NCI-H2107 treated with DMSO at 0.1 percent for 48 hours (cell line): ENCODE results near the gene HSD17B8.
"Not testable (repeated sequence)": the region's sequence is repeated elsewhere in the genome, so short reads cannot be mapped to it uniquely, and the experiment has no call there.

Experiments used
- DNase-seq: peaks from one replicate; lab custom pipeline; 2025; ENCODE audit not compliant: unreplicated experiment; lab: John Stamatoyannopoulos, UW

HSD17B8 gene

GRCh38 chr6:33205191-33206026 lies 954 bp downstream of the HSD17B8 start:
- no peak for DNase-seq

DNA sequence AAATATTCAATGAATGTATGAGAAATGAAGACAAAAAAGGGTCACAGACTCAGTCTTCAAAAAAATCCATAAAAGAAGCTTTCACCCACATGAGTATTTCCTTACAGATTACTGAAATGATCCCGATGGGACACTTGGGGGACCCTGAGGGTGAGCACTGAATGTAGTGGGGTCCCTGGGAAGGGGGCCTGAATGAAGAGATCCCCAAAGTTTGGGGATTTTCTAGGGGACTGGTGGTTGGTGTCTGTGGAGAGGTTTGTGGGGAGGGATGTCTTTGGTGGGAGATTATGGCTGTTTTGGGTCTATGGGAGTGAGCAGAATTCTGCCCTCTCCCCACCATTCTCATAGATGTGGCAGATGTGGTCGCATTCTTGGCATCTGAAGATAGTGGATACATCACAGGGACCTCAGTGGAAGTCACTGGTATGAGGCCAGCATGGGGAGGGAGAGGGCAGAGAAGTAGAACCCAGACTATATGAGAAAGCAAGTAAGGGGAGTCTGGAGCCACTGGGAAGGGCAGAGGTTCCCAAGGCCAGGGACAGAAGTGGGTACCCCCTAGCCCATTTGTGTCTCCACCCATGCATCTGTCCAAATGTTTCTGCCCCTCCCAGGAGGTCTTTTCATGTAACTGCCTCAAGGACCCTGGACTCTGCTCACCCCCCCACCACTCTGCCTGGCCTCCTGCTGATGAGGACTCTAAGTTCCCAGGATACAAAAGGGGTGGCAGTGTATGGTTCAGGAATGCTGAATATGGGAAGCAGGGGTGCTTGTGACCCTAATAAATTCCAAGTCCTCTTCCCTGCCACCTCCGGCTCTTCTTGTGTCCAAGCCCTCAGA lies 1.8 kb downstream of the HSD17B8 start:
- DNase-seq, result no peak

DNA sequence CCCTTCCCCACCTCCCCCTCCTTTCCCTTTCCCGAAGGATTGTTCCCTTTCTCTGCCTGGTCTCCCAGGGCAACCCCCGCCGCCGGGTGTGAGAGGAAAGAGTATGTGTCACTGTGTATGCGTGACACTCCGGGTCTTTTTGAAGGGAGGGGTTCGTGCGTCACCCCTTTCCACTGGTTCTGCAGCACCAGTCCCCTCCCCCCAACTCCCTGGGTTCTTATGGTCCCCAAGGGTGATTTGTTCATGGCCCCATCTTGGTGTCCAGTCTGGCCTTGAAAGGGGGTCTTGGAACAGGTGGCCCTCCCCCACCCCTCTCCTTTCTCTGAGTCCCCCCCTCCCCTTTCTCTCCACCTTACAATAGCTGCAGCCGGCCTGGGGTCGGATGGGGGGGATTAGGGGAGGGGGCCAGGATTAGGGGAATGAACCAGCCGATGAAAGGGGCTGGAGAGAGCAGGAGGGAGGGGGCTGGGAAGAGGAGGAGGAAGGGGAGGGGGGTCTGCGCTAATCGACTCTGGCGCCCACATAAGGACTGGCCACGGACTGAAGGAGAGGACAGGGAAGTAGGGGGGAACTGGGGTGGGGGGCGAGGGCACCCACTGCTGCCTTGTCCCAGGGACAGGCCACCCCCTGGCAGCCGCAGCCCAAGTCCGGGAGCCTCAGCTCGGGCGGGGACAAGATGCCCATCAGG lies 2.6 kb downstream of the HSD17B8 start:
- DNase-seq, result no peak

- DNase-seq, result no peak
Measured at GRCh38 chr6:33207552-33208090, 3.2 kb downstream of the HSD17B8 start.

DNA sequence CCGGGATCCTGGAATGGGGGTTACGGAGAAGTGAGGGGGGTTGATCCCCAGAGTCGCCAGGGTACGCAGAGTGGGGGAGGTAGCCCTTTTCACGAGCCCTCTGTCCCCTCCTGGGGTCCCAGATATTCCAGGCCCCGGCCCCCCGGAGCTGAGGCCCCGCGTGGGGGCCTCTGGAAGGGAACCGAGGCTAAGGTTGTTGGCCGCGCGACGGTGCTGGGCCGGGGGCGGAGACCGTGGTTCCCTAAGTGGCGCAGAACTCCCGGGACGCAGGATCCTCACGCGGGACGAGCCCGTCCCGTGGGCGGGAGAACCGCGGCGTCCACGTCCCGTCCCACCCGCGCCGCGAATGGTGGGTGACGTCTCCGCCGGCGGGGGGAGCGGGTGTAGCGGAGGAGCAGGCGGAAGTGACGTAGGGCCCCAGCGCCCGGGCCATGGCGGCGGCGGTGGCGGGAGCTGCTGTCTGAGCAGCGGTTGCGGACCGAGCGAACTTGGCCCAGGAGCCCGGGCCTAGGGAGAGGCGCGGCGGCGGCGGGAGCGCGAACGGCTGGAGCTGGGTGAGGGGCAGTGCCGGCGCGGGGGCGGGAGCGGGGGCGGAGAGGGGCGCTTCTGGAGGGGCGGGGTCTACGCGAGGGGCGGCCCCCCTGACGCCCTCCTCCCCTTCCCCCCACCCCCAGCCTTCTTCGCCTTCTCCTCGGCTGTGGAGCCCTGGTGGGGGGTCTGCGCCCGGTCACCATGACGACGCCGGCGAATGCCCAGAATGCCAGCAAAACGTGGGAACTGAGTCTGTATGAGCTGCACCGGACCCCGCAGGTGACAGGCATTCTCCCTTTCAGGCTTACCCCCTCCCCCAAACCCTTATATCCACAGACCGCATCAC lies 3.9 kb downstream of the HSD17B8 start, which contains the start of gene RING1:
Gene RING1 (plus strand): TSS at position 410 of the 877 bp plus-strand sequence. CDS start 323 bp downstream, at position 733.
- DNase-seq, result peak; percentile 17

DNA sequence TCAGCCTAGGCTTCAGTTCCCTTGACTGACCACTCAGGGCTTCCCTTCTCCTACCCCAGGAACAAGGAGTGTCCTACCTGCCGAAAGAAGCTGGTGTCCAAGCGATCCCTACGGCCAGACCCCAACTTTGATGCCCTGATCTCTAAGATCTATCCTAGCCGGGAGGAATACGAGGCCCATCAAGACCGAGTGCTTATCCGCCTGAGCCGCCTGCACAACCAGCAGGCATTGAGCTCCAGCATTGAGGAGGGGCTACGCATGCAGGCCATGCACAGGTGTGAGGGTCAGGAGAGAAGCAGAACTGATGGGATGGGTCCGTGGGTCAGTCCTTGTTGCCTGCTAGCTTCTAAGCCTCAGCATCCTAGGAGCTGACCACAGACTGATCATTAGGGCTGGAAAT lies 5.4 kb downstream of the HSD17B8 start:
- no peak for DNase-seq

- DNase-seq, result no peak
Measured at GRCh38 chr6:33211136-33211535, 6.7 kb downstream of the HSD17B8 start.

DNA sequence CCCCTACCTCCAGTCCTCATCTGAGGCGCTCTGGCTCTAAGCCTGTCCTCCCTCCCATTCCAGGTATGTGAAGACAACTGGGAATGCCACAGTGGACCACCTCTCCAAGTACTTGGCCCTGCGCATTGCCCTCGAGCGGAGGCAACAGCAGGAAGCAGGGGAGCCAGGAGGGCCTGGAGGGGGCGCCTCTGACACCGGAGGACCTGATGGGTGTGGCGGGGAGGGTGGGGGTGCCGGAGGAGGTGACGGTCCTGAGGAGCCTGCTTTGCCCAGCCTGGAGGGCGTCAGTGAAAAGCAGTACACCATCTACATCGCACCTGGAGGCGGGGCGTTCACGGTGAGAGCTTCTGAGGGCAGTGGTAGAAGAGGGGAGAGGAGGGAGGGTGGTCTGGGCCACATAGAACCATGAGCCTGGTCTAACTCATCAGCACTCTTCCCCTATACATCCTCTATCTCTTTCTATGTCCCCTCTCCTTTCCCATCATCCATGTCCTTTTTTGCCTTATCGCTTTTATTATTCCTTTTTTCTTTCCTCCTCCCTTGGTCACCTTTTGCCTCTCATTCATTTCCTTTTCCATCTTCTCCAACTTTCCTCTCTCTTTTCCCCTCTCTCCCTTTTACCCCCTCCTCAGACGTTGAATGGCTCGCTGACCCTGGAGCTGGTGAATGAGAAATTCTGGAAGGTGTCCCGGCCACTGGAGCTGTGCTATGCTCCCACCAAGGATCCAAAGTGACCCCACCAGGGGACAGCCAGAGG lies 7.4 kb downstream of the HSD17B8 start:
- no peak for DNase-seq

DNA sequence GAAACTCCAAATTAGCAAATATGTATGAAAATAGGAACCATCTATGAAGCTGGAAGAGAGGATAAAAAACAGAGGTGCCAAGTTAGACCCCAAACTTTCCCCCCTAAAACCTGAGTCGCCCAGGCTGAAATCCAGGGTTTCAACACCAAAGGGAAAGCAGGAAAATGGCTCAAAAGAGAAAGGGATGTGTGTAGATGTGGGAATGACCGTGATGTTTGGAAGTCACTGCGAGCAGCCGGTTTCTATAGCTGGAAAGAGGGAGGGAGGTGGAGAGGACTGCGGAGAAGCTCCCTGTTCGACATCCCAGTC lies 8.4 kb downstream of the HSD17B8 start:
- DNase-seq, result no peak

- no peak for DNase-seq
Measured at GRCh38 chr6:33213166-33213988, 8.9 kb downstream of the HSD17B8 start.

- no peak for DNase-seq
Measured at GRCh38 chr6:33213989-33214335, 9.5 kb downstream of the HSD17B8 start.

DNA sequence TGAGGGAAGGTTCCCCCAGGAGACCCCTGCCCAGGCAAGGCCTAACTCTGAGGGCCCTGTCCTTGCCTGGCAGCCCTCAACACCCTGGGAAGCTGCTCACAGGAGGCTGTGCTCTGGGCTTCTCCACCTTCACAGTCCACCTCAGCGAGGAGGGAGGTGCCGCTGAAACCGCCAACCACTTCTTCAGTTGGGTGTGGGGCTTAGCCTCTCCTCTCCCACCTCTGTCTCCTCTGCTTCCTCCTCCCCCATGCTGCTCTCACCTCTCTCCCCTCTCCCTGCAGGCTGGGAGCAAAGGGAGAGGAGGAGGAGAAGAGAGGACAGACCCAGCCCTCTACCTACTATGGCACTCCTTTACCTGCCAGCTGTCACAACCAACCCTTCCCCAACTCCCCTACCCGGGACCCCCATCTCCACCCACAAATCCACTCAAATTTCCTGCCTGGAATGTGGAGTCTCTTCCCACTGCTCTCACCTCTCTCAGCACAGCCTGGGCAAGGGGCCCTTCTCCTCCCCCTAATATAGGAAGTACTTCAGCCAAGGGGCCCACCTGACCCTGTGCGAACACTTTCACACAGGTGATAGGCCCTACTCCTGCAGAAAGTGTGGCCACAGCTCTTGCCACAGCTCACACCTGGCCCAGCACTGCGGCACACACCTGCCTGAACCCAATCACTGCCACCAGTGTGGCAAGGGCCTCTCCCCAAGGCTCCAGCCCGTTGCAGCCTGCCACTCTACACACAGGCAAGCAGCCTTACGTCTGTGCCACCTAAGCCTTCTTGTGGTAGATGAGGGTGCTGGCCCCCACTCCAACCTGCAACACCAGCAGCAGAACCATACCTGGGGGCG lies 11.0 kb downstream of the HSD17B8 start:
- no peak for DNase-seq

- DNase-seq, result no peak
Measured at GRCh38 chr6:33216117-33216649, 11.7 kb downstream of the HSD17B8 start.

- no peak for DNase-seq
Measured at GRCh38 chr6:33217246-33217645, 12.8 kb downstream of the HSD17B8 start.

DNA sequence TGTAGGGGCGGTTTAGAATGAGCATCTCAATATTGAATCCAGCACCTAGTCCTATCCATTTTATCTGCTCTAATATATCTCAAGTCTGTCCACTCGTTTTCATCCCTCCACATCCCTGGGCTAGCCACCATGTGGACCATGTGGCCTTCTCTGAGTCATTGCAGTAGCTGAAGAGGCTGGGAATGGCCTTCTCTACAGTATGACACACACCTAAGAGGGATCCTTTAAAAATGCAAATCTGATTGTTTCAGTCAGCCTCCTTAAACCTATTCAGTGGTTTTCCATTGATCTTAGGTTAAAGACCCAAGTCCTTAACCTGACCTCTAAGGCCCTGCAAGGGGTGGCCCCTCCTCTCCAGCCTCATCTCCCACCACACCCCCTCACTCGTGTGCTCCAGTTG lies 13.2 kb downstream of the HSD17B8 start:
- DNase-seq, result no peak

DNA sequence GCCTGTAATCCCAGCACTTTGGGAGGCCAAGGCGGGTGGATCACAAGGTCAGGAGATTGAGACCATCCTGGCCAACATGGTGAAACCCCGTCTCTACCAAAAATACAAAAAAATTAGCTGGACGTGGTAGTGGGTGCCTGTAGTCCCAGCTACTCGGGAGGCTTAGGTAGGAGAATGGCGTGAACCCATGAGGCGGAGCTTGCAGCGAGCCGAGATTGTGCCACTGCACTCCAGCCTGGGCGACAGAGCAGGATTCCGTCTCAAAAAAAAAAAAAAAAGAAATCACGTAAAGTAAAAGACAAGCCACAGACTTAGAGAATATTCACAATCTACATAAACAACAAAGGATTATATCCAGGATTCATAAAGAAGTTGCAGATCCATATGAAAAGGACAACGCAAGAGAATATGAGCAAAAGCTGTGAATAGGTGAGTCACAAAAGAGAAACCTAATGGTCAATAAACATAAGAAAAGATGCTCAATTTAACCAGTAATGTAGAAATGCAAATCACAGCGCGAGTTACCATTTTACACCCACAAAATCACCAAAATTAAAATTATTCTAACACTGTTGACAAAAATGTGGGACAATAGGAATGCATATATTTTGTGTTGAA lies 22.2 kb downstream of the HSD17B8 start:
- not testable (repeated sequence) for DNase-seq

DNA sequence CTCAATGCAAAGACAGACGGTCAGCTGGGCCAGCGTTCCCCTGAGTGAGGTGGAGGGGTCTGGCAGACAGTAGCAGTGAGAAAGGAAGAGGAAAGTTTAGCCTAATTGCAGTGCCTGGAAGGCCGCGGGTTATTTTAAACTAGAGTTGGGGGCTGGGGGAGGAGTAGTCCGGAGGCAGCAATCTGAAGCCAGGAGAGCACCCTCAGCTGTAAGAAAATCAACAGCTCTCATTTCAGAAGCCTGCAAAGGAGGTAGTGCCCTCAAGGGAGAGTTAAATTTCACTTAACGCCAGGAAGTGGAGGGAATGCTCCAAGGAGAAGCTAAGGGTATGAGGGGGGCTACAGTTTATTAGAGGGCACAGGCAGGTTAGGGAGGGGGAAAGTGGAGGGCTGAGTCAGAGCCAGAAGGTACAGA lies 30.8 kb downstream of the HSD17B8 start:
- peak; percentile 47 for DNase-seq
